K562 (cell line): ENCODE measurements around the gene SETD7. TPM values are rescaled to one million over a fixed set of nuclear protein-coding genes. Genes with fewer than 3 reads are reported as not detected.

Experiments used
- ATAC-seq: fragments of 200-7000 bp; cut with Tn5 transposase; 3 replicates; pipeline ENCODE4 v1.9.1; 2020; ENCODE audit warnings: moderate library complexity
- BruUV-seq: library from RNA; stranded (reverse); fragments of 400-500 nt; replicated peaks from 2 replicates; lab custom pipeline; 2021; lab: Mats Ljungman, UMichigan
- CTCF ChIA-PET: fragments of 300-600 bp; formaldehyde crosslinking; extraction: SDS; loops from one replicate; lab custom pipeline; 2021; ENCODE audit warnings: low intra/inter-chr PET ratio; lab: Yijun Ruan, JAX
- POLR2A ChIA-PET: fragments of 300-600, 350-650 bp; sonication (Branson Sonifier 250); formaldehyde crosslinking; extraction: SDS; loops from one replicate; lab custom pipeline; 2021; ENCODE audit warnings: antibody characterized with exemption, inconsistent platforms; lab: Yijun Ruan, JAX
- DNase-seq, 4 experiments: peaks; one replicate each; pipeline versions ENCODE4 v3.0.0 to v3.0.0-alpha.2; 2011 to 2018; ENCODE audit warnings: low spot score in 3 of 4, mixed read lengths in 3 of 4; ENCODE audit errors: extremely low read depth in 1 of 4
- FAIRE-seq: peaks from 2 replicates; lab custom pipeline; 2011; peaks lifted over from hg19 to GRCh38; lab: Jason Lieb, UNC
- H2AFZ ChIP-seq: 2 replicates; pipeline ENCODE4 v1.6.0; 2011; ENCODE audit warnings: low read depth, low read length, control low read depth, inconsistent platforms
- H3K27ac ChIP-seq: fragments of 200-600 bp; 3 replicates; pipeline ENCODE4 v1.8.0; 2011; ENCODE audit warnings: low read depth, mild to moderate bottlenecking, control low read depth, inconsistent platforms, low read length, moderate library complexity, mixed read lengths; ENCODE audit errors: extremely low read depth
- H3K27me3 ChIP-seq, 2 experiments: fragments of 300-600 bp in 1 of 2; 2 replicates in 1 of 2; 3 replicates in 1 of 2; pipeline versions ENCODE4 v1.6.0 to v1.8.0; 2011; ENCODE audit warnings: inconsistent platforms in 2 of 2, low read length in 2 of 2, mild to moderate bottlenecking in 1 of 2, mixed read lengths in 1 of 2, moderate library complexity in 1 of 2; ENCODE audit not compliant: control insufficient read depth in 2 of 2, insufficient read depth in 2 of 2
- H3K36me3 ChIP-seq: fragments of 300-600 bp; 3 replicates; pipeline ENCODE4 v1.8.0; 2011; ENCODE audit warnings: mild to moderate bottlenecking, low read length, inconsistent platforms; ENCODE audit not compliant: control insufficient read depth, insufficient read depth
- H3K4me1 ChIP-seq, 2 experiments: fragments of 200-600 bp in 1 of 2; replicated peaks in 1 of 2; 2 replicates in 1 of 2; 3 replicates in 1 of 2; pipeline versions ENCODE4 v1.5.1 to v1.8.0; 2011; ENCODE audit warnings: inconsistent platforms in 2 of 2, low read length in 2 of 2, mild to moderate bottlenecking in 1 of 2, mixed read lengths in 1 of 2, moderate library complexity in 1 of 2; ENCODE audit not compliant: control insufficient read depth in 2 of 2, insufficient read depth in 2 of 2
- H3K4me2 ChIP-seq: 2 replicates; pipeline ENCODE4 v1.6.1; 2011; ENCODE audit warnings: low read length, control low read depth, inconsistent platforms, mixed read lengths; ENCODE audit not compliant: insufficient read depth
- H3K4me3 ChIP-seq: fragments of 200-600 bp; sonication (generic), shearing (Covaris generic); 2 replicates; pipeline ENCODE4 v1.5.1; 2016; ENCODE audit warnings: control low read depth, inconsistent platforms
- H3K79me2 ChIP-seq: fragments of 200-600 bp; 3 replicates; pipeline ENCODE4 v1.8.0; 2011; ENCODE audit warnings: low read length, inconsistent platforms; ENCODE audit not compliant: control insufficient read depth, insufficient read depth
- H3K9ac ChIP-seq, 2 experiments: 2 replicates each; pipeline versions ENCODE4 v1.6.0 to v1.6.1; 2011; ENCODE audit warnings: low read depth in 2 of 2, low read length in 2 of 2, control low read depth in 1 of 2, inconsistent platforms in 1 of 2, mild to moderate bottlenecking in 1 of 2, mixed read lengths in 1 of 2; ENCODE audit not compliant: insufficient read depth in 1 of 2
- H3K9me1 ChIP-seq: one replicate; pipeline ENCODE4 v1.6.0; 2011; ENCODE audit warnings: inconsistent platforms, mild to moderate bottlenecking, low read length, moderate library complexity; ENCODE audit not compliant: control insufficient read depth, insufficient read depth
- H3K9me3 ChIP-seq: replicated peaks from 2 replicates; pipeline ENCODE4 v1.5.1; 2011; ENCODE audit warnings: low read depth, low read length, inconsistent platforms; ENCODE audit not compliant: control insufficient read depth, insufficient read depth
- H4K20me1 ChIP-seq: replicated peaks from 2 replicates; pipeline ENCODE4 v1.6.1; 2011; ENCODE audit warnings: low read length, inconsistent platforms, mixed read lengths; ENCODE audit not compliant: control insufficient read depth, insufficient read depth
- ATF6 ChIP-seq: sonication (generic); formaldehyde crosslinking; IDR thresholded peaks from 2 replicates; pipeline ENCODE4 v1.4.0; 2020; ENCODE audit warnings: mild to moderate bottlenecking, missing genetic modification reagents
- BACH1 ChIP-seq: fragments of 200-800 bp; sonication (Bioruptor generic); IDR thresholded peaks from 2 replicates; pipeline ENCODE4 v1.6.1; 2016; ENCODE audit warnings: missing genetic modification characterization, missing compliant biosample characterization
- ELF2 ChIP-seq: fragments of 250-450 bp; sonication (Bioruptor Pico); IDR thresholded peaks from 2 replicates; pipeline ENCODE4 v1.5.0; 2021; ENCODE audit warnings: mild to moderate bottlenecking
- IRF1 ChIP-seq: sonication (generic); formaldehyde crosslinking; IDR thresholded peaks from 2 replicates; pipeline ENCODE4 v1.8.0; 2022; ENCODE audit warnings: missing genetic modification reagents, mild to moderate bottlenecking, borderline replicate concordance
- MAFF ChIP-seq: IDR thresholded peaks from 2 replicates; pipeline ENCODE4 v1.6.1; 2012; ENCODE audit warnings: low read length, improper control_type of control experiment
- RBM15 ChIP-seq: fragments of 200-400 bp; formaldehyde crosslinking; IDR thresholded peaks from 2 replicates; pipeline ENCODE4 v1.6.1; 2018; ENCODE audit warnings: mild to moderate bottlenecking, low read length, moderate library complexity; ENCODE audit not compliant: insufficient read depth
- STAT5A ChIP-seq: IDR thresholded peaks from 2 replicates; pipeline ENCODE4 v1.6.1; 2012; ENCODE audit warnings: low read length, inconsistent platforms, borderline replicate concordance
- ZBTB17 ChIP-seq: fragments of 450-650 bp; formaldehyde crosslinking; IDR thresholded peaks from 2 replicates; pipeline ENCODE4 v1.4.0; 2020; ENCODE audit warnings: mild to moderate bottlenecking
- ZNF12 ChIP-seq: sonication (generic); formaldehyde crosslinking; IDR thresholded peaks from 2 replicates; pipeline ENCODE4 v1.4.0; 2020; ENCODE audit warnings: mild to moderate bottlenecking, missing genetic modification reagents
- ZNF830 ChIP-seq: fragments of 250-450 bp; sonication (Bioruptor Pico); IDR thresholded peaks from 2 replicates; pipeline ENCODE4 v1.5.0; 2021; ENCODE audit warnings: mild to moderate bottlenecking
- WGBS: fragments of 100-300 bp; shearing (Covaris generic); methylation state at CpG from one replicate; pipeline ENCODE4 v1.1.6; 2016; ENCODE audit warnings: low coverage, mixed read lengths; ENCODE audit not compliant: insufficient coverage; ENCODE audit errors: missing lambda C conversion rate; 5-methylcytosine and 5-hydroxymethylcytosine counted together
- in situ Hi-C: fragments of 300-500 bp; cut with MboI; formaldehyde crosslinking; loops from 4 replicates; pipeline ENCODE4 v1.15.0; 2018; ENCODE audit warnings: inconsistent platforms, mixed read lengths
- intact Hi-C: fragments of 100-400 bp; cut with micrococcal nuclease; formaldehyde crosslinking; loops from 2 replicates; pipeline ENCODE4 v1.14.2; 2022
- polyA plus RNA-seq, 8 experiments: library from polyadenylated mRNA; depleted of rRNA in 4 of 8; stranded (reverse) in 5 of 8; unstranded in 3 of 8; fragments of >200 nt; fragmentation: Nextera tagmentation in 2 of 8; fragmentation: Illumina TruSeq in 1 of 8; extraction: Ambion mirVana in 2 of 8; extraction: Trizol in 1 of 8; gene quantifications; 2 replicates each; pipeline versions ENCODE4 v1.2.1 to v1.2.3, GENCODE V29; 2011 to 2014; ENCODE audit warnings: inconsistent platforms in 1 of 8, missing spikeins in 1 of 8
- total RNA-seq, 7 experiments: library from RNA; depleted of rRNA in 6 of 7; stranded (reverse); fragments of >200 nt in 6 of 7; fragmentation: Illumina TruSeq in 2 of 7; extraction: Trizol in 2 of 7; gene quantifications; 2 replicates each; pipeline versions ENCODE4 v1.2.1 to v1.2.3, GENCODE V29; 2011 to 2021; ENCODE audit warnings: low replicate concordance in 1 of 7

SETD7 gene
- total and polyA plus RNA-seq, 9 of the 15 experiments (the other 6 are each of a cell fraction or from before 2014, with no cell fraction given) = 0.37 to 2.4 (median 1.7) TPM

GRCh38 chr4:139481465-139481864 is 74.6 kb downstream of the SETD7 start:
- H3K9me3 ChIP-seq = no peaks in the 10 kb centered on the region
- no peaks in the 10 kb centered on the region for H3K79me2 ChIP-seq
- POLR2A ChIA-PET = no interaction called here
- H3K4me3 ChIP-seq = no peak overlapping the region
- H2AFZ ChIP-seq = no peak overlapping the region
- H4K20me1 ChIP-seq = no peaks in the 10 kb centered on the region
- peaks cover 0 to 4% of the 10 kb centered on the region in 2 experiments; a peak in 1 of 5 replicates for H3K4me1 ChIP-seq
- CTCF ChIA-PET = no interaction called here
- FAIRE-seq (no peak), ATAC-seq (no peak), DNase-seq (no peak)
- H3K9ac ChIP-seq = no peak overlapping the region
- H3K27ac ChIP-seq = no peak overlapping the region
- peaks cover 2 to 6% of the 10 kb centered on the region in 2 experiments; a peak in 3 of 5 replicates for H3K27me3 ChIP-seq
- in situ Hi-C loops = no loop called here
- H3K4me2 ChIP-seq = no peak overlapping the region
- TF ChIP-seq ZNF12 (no peak), BACH1 (tag) (no peak), MAFF (no peak)
- no peaks in the 10 kb centered on the region for H3K36me3 ChIP-seq
- WGBS = 0% methylated on average over 1 of the region's 1 CpG
- no peaks in the 10 kb centered on the region for H3K9me1 ChIP-seq
- intact Hi-C loops = no loop called here
- BruUV-seq = no TSS peak

GRCh38 chr4:139476363-139476762 is 79.7 kb downstream of the SETD7 start:
- Histone ChIP-seq H4K20me1 (no peaks in the 10 kb centered on the region), H3K9me3 (no peaks in the 10 kb centered on the region; the same call in 1 of the 2 replicates), H3K9me1 (no peaks in the 10 kb centered on the region), H3K4me2 (no peak overlapping the region), H2AFZ (no peak overlapping the region), H3K4me3 (no peak overlapping the region), H3K79me2 (no peaks in the 10 kb centered on the region), H3K36me3 (peaks cover 5% of the 10 kb centered on the region), H3K9ac (no peak overlapping the region), H3K4me1 (no peaks in the 10 kb centered on the region), H3K27me3 (no peaks in the 10 kb centered on the region), H3K27ac (no peak overlapping the region)
- intact Hi-C loops (no loop called here), in situ Hi-C loops (no loop called here)
- WGBS = 56% methylated on average over 4 of the region's 4 CpGs
- TF ChIP-seq IRF1 (no peak), ZBTB17 (CRISPR knock-in tag) (no peak), ZNF830 (CRISPR knock-in tag) (no peak), ELF2 (CRISPR knock-in tag) (no peak), ATF6 (CRISPR knock-in tag) (no peak), RBM15 (no peak), STAT5A (no peak)
- no peak for FAIRE-seq
- ChIA-PET CTCF (no interaction called here), POLR2A (interaction anchor here (0.9 kb wide), 1 partner anchor 37 kb away, joined by 3 read pairs; no protein-coding TSS in a partner anchor)
- DNase-seq = no peak
- no TSS peak for BruUV-seq
- ATAC-seq = no peak
